A549 treated with DMSO at 1 μM for 4 hours (cell line): ENCODE measurements around the gene TEX11. TPM values are rescaled to one million over a fixed set of nuclear protein-coding genes. Genes with fewer than 3 reads are reported as not detected.

ENCODE experiments used
- total RNA-seq: library from RNA; stranded (reverse); fragments of 200-300 nt; extraction: Qiagen RNA extraction; gene quantifications from 5 replicates; pipeline ENCODE4 v1.2.3, GENCODE V29; 2022; ENCODE audit warnings: low read depth

The TEX11 gene
- not detected in 5 replicates for total RNA-seq

DNA sequence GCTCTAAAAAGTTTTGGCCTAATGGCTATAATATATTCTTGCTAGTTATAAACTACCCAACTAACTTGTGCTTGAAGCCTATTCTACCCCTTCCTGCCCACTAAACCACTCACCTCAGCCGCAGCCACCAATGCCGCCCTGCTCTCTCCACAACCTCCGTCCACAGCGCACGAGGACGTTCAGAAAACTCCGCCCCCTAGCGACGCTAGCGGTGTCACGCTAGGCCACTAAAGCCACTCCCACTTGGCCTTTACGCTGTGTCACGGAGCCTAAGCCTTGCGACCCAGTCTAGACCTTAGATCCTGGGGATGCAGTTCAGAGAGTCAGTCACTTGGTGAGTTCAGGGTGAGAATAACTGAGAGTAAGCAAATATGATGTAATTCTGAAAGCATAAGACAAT is at the start of gene TEX11:
Gene TEX11 (minus strand): TSS at position 171 of the 400 bp plus-strand sequence. CDS start 922 bp downstream, outside the sequence.

Other genes starting within 250 kb of the TEX11 start
- 0.04 TPM in 1 of 5 replicates, not detected in the others for gene SLC7A3, start 22.4 kb upstream of the TEX11 start, total RNA-seq
- gene SNX12, start 159.6 kb upstream of the TEX11 start, total RNA-seq: 77.9 to 81.7 TPM (median 80.3 TPM) in 5 replicates
- 1.0 to 2.0 TPM (median 1.9 TPM) in 5 replicates for gene FOXO4, start 187.1 kb upstream of the TEX11 start, total RNA-seq
- not detected in 5 replicates for gene CXorf65, start 198.0 kb upstream of the TEX11 start, total RNA-seq
- gene IL2RG, start 202.9 kb upstream of the TEX11 start, total RNA-seq: 0.14 to 0.54 TPM (median 0.23 TPM) in 4 of 5 replicates, not detected in the other
- 10.4 to 14.4 TPM (median 11.6 TPM) in 5 replicates for gene MED12, start 209.9 kb upstream of the TEX11 start, total RNA-seq
- gene NLGN3, start 236.1 kb upstream of the TEX11 start, total RNA-seq: 0.91 to 1.4 TPM (median 0.94 TPM) in 5 replicates